T follicular helper cell (primary cell): ENCODE data around the gene ALOX5AP.

Source experiments
- DNase-seq: peaks from one replicate; pipeline ENCODE4 v3.0.0-alpha.2; 2020; ENCODE audit warnings: low read depth
- total RNA-seq, 2 experiments: gene quantifications; one replicate each; lab custom pipeline; 2026; lab: John Stamatoyannopoulos, UW

ALOX5AP gene
- total RNA-seq = 22.1 to 68.8 reads per million in 2 experiments

- no peak for DNase-seq
Measured at GRCh38 chr13:30735025-30735871, at the start of gene ALOX5AP. Gene ALOX5AP (plus strand): TSS chr13:30735543. CDS start chr13:30735606, 63 bp downstream.

- no peak for DNase-seq
Measured at GRCh38 chr13:30685987-30686386, 49.4 kb upstream of the ALOX5AP start.

GRCh38 chr13:30687601-30688000 lies 47.7 kb upstream of the ALOX5AP start:
- DNase-seq = no peak

- DNase-seq = no peak
Measured at GRCh38 chr13:30689752-30690151, 45.6 kb upstream of the ALOX5AP start.

GRCh38 chr13:30690282-30691188 lies 44.8 kb upstream of the ALOX5AP start:
- no peak for DNase-seq

- no peak for DNase-seq
Measured at GRCh38 chr13:30692113-30692512, 43.2 kb upstream of the ALOX5AP start.

GRCh38 chr13:30696278-30697176 lies 38.8 kb upstream of the ALOX5AP start:
- DNase-seq = no peak

- no peak for DNase-seq
Measured at GRCh38 chr13:30697177-30697953, 38.0 kb upstream of the ALOX5AP start.

- no peak for DNase-seq
Measured at GRCh38 chr13:30697996-30698401, 37.3 kb upstream of the ALOX5AP start.

GRCh38 chr13:30698488-30699005 lies 36.8 kb upstream of the ALOX5AP start:
- no peak for DNase-seq

GRCh38 chr13:30700364-30700763 lies 35.0 kb upstream of the ALOX5AP start:
- DNase-seq = no peak

GRCh38 chr13:30702006-30702405 lies 33.3 kb upstream of the ALOX5AP start:
- DNase-seq = no peak

- no peak for DNase-seq
Measured at GRCh38 chr13:30704596-30704995, 30.7 kb upstream of the ALOX5AP start.

- no peak for DNase-seq
Measured at GRCh38 chr13:30705680-30706079, 29.7 kb upstream of the ALOX5AP start.

- DNase-seq = no peak
Measured at GRCh38 chr13:30708541-30708940, 26.8 kb upstream of the ALOX5AP start.

GRCh38 chr13:30710442-30710841 lies 24.9 kb upstream of the ALOX5AP start:
- no peak for DNase-seq

GRCh38 chr13:30711375-30711774 lies 24.0 kb upstream of the ALOX5AP start:
- DNase-seq = no peak

GRCh38 chr13:30711837-30712236 lies 23.5 kb upstream of the ALOX5AP start:
- DNase-seq = no peak

GRCh38 chr13:30712536-30713532 lies 22.5 kb upstream of the ALOX5AP start:
- DNase-seq = no peak
